Fibroblast of lung (primary cell): ENCODE measurements around the gene ANO10. TPM values are rescaled to one million over a fixed set of nuclear protein-coding genes. Genes with fewer than 3 reads are reported as not detected.
"Not testable (repeated sequence)": the region's sequence is repeated elsewhere in the genome, so short reads cannot be mapped to it uniquely, and the experiment has no call there.

Experiments
- DNase-seq, 2 donors: peaks; one replicate each; pipeline versions ENCODE4 v3.0.0 to v3.0.0-alpha.2; 2010; ENCODE audit warnings: low read depth in 2 of 2
- H2AFZ ChIP-seq: 2 replicates; pipeline ENCODE4 v1.5.1; 2012; ENCODE audit warnings: low read length, control low read depth, inconsistent platforms
- H3K27ac ChIP-seq: 2 replicates; pipeline ENCODE4 v1.5.1; 2011; ENCODE audit warnings: low read length, control low read depth; ENCODE audit not compliant: insufficient read depth
- H3K27me3 ChIP-seq: 2 replicates; pipeline ENCODE4 v1.5.1; 2011; ENCODE audit warnings: mild to moderate bottlenecking, low read length; ENCODE audit not compliant: control insufficient read depth, insufficient read depth
- H3K36me3 ChIP-seq: 2 replicates; pipeline ENCODE4 v1.5.1; 2011; ENCODE audit warnings: low read length; ENCODE audit not compliant: control insufficient read depth, insufficient read depth
- H3K4me1 ChIP-seq: 2 replicates; pipeline ENCODE4 v1.5.1; 2011; ENCODE audit warnings: low read length; ENCODE audit not compliant: control insufficient read depth, insufficient read depth; ENCODE audit errors: extremely low read depth
- H3K4me2 ChIP-seq: 2 replicates; pipeline ENCODE4 v1.5.1; 2011; ENCODE audit warnings: low read length, control low read depth; ENCODE audit not compliant: insufficient read depth; ENCODE audit errors: extremely low read depth
- H3K4me3 ChIP-seq, 4 experiments: fragments of 200-600 bp in 1 of 4; sonication (generic) in 1 of 4; replicated peaks in 1 of 4; 2 replicates each; pipeline ENCODE4 v1.5.1; 2011 to 2016; ENCODE audit warnings: low read length in 4 of 4, low read depth in 3 of 4, mild to moderate bottlenecking in 3 of 4, control low read depth in 2 of 4, inconsistent platforms in 1 of 4, mixed read lengths in 1 of 4; ENCODE audit not compliant: insufficient read depth in 1 of 4; ENCODE audit errors: control extremely low read depth in 1 of 4
- H3K79me2 ChIP-seq: 2 replicates; pipeline ENCODE4 v1.5.1; 2012; ENCODE audit warnings: mild to moderate bottlenecking, low read length, inconsistent platforms; ENCODE audit not compliant: control insufficient read depth, insufficient read depth
- H3K9ac ChIP-seq: 2 replicates; pipeline ENCODE4 v1.5.1; 2011; ENCODE audit warnings: mild to moderate bottlenecking, low read length, control low read depth; ENCODE audit not compliant: insufficient read depth
- H3K9me3 ChIP-seq: 2 replicates; pipeline ENCODE4 v1.5.1; 2012; ENCODE audit warnings: low read depth, low read length; ENCODE audit not compliant: control insufficient read depth, insufficient read depth
- H4K20me1 ChIP-seq: 2 replicates; pipeline ENCODE4 v1.5.1; 2011; ENCODE audit warnings: low read length; ENCODE audit not compliant: control insufficient read depth, insufficient read depth; ENCODE audit errors: extremely low read depth
- CTCF ChIP-seq, 2 donors: IDR thresholded peaks in 1 of 2; conservative IDR thresholded peaks in 1 of 2; 1 replicate in 1 of 2; 2 replicates in 1 of 2; pipeline ENCODE4 v1.5.1; 2011 to 2012; ENCODE audit warnings: low read length in 2 of 2, control low read depth in 1 of 2, inconsistent platforms in 1 of 2, low read depth in 1 of 2, mild to moderate bottlenecking in 1 of 2
- EZH2 ChIP-seq: IDR thresholded peaks from 2 replicates; pipeline ENCODE4 v1.5.1; 2012; ENCODE audit warnings: low read length, control low read depth, mild to moderate bottlenecking; ENCODE audit errors: missing control alignments
- polyA plus RNA-seq, 2 donors: library from polyadenylated mRNA; depleted of rRNA in 1 of 2; stranded (reverse) in 1 of 2; unstranded in 1 of 2; fragments of >200 nt; gene quantifications; 2 replicates each; pipeline ENCODE4 v1.2.1, GENCODE V29; 2011 to 2012; ENCODE audit warnings: missing spikeins in 1 of 2
- total RNA-seq: library from RNA; depleted of rRNA; stranded (reverse); fragments of >200 nt; gene quantifications from 2 replicates; pipeline ENCODE4 v1.2.1, GENCODE V29; 2014

Gene ANO10
- total and polyA plus RNA-seq, 2 donors (not counting 1 experiment from before 2014, with no cell fraction given): 103 to 138 TPM

- H3K79me2 ChIP-seq: no peaks in the 10 kb centered on the region
Measured at GRCh38 chr3:43597961-43598360, 23.9 kb downstream of the ANO10 start.

GRCh38 chr3:43596178-43596577 is 25.6 kb downstream of the ANO10 start:
- DNase-seq, H3K27ac ChIP-seq, H2AFZ ChIP-seq, H3K9ac ChIP-seq, H3K4me2 ChIP-seq, H3K27me3 ChIP-seq, H3K9me3 ChIP-seq, H3K4me1 ChIP-seq, H4K20me1 ChIP-seq, H3K36me3 ChIP-seq, H3K4me3 ChIP-seq, H3K79me2 ChIP-seq: not testable (repeated sequence)

More at GRCh38 chr3:43597961-43598360, 23.9 kb downstream of the ANO10 start:
- TF ChIP-seq CTCF (conservative IDR thresholded peaks at IDR 0.05 in 1 of 2, IDR thresholded peaks at IDR 0.05 in 1 of 2; ENCODE audit: low read depth in 1 of 2, low read length in 2 of 2) (no peak), EZH2 (no peak)
- H4K20me1 ChIP-seq: no peaks in the 10 kb centered on the region
- H3K4me2 ChIP-seq: no peak overlapping the region
- H3K4me3 ChIP-seq: no peak overlapping the region
- H3K9me3 ChIP-seq: no peaks in the 10 kb centered on the region
- no peak overlapping the region for H3K27ac ChIP-seq
- no peak for DNase-seq
- H3K36me3 ChIP-seq: no peaks in the 10 kb centered on the region
- H3K27me3 ChIP-seq: no peaks in the 10 kb centered on the region
- no peak overlapping the region for H2AFZ ChIP-seq
- no peak overlapping the region for H3K9ac ChIP-seq
- H3K4me1 ChIP-seq: no peaks in the 10 kb centered on the region

- DNase-seq, H3K4me2 ChIP-seq, H3K4me3 ChIP-seq, H2AFZ ChIP-seq, H3K36me3 ChIP-seq, H3K27me3 ChIP-seq, H4K20me1 ChIP-seq, H3K9ac ChIP-seq, H3K4me1 ChIP-seq, H3K9me3 ChIP-seq, H3K27ac ChIP-seq, H3K79me2 ChIP-seq: not testable (repeated sequence)
Measured at GRCh38 chr3:43595280-43595679, 26.5 kb downstream of the ANO10 start.

GRCh38 chr3:43593588-43593987 is 28.2 kb downstream of the ANO10 start:
- H4K20me1 ChIP-seq, H2AFZ ChIP-seq, H3K79me2 ChIP-seq, H3K36me3 ChIP-seq, H3K9me3 ChIP-seq, H3K27ac ChIP-seq, H3K9ac ChIP-seq, H3K27me3 ChIP-seq, DNase-seq, H3K4me2 ChIP-seq, H3K4me3 ChIP-seq, H3K4me1 ChIP-seq: not testable (repeated sequence)

- H3K36me3 ChIP-seq, H2AFZ ChIP-seq, H3K27me3 ChIP-seq, DNase-seq, H3K79me2 ChIP-seq, H4K20me1 ChIP-seq, H3K4me3 ChIP-seq, H3K9me3 ChIP-seq, H3K9ac ChIP-seq, H3K4me1 ChIP-seq, H3K27ac ChIP-seq, H3K4me2 ChIP-seq: not testable (repeated sequence)
Measured at GRCh38 chr3:43591866-43592265, 29.9 kb downstream of the ANO10 start.
